Thymus (tissue), 11 donors: ENCODE measurements around the gene PODXL. TPM values are rescaled to one million over a fixed set of nuclear protein-coding genes. Genes with fewer than 3 reads are reported as not detected.

Source experiments
- DNase-seq, 9 donors: peaks; one replicate each; pipeline ENCODE4 v3.0.0-alpha.2; 2013; ENCODE audit warnings: low spot score in 9 of 9, low read depth in 6 of 9, missing footprints in 1 of 9
- H3K27ac ChIP-seq, 2 donors: one replicate each; pipeline ENCODE4 v1.5.1; 2013; ENCODE audit warnings: control low read depth in 1 of 2, low read depth in 1 of 2, low read length in 1 of 2, mild to moderate bottlenecking in 1 of 2, moderate library complexity in 1 of 2
- H3K27me3 ChIP-seq, 2 donors: one replicate each; pipeline ENCODE4 v1.5.1; 2013; ENCODE audit warnings: low read length in 1 of 2; ENCODE audit not compliant: control insufficient read depth in 2 of 2, insufficient read depth in 1 of 2
- H3K36me3 ChIP-seq, 2 donors: one replicate each; pipeline ENCODE4 v1.5.1; 2013; ENCODE audit warnings: low read length in 1 of 2, mild to moderate bottlenecking in 1 of 2, moderate library complexity in 1 of 2; ENCODE audit not compliant: control insufficient read depth in 2 of 2, insufficient read depth in 2 of 2
- H3K4me1 ChIP-seq, 2 donors: one replicate each; pipeline ENCODE4 v1.5.1; 2013; ENCODE audit warnings: low read length in 2 of 2; ENCODE audit not compliant: control insufficient read depth in 2 of 2, insufficient read depth in 2 of 2
- H3K4me3 ChIP-seq, 2 donors: one replicate each; pipeline ENCODE4 v1.5.1; 2013; ENCODE audit warnings: low read length in 2 of 2, control low read depth in 1 of 2, mild to moderate bottlenecking in 1 of 2
- H3K9me3 ChIP-seq, 2 donors: one replicate each; pipeline ENCODE4 v1.5.1; 2013; ENCODE audit warnings: low read length in 1 of 2, mild to moderate bottlenecking in 1 of 2; ENCODE audit not compliant: control insufficient read depth in 2 of 2, insufficient read depth in 1 of 2
- WGBS: extraction: QIAGEN DNeasy Blood & Tissue Kit; methylation state at CpG from one replicate; pipeline ENCODE4 v1.1.7; 2013; 5-methylcytosine and 5-hydroxymethylcytosine counted together
- polyA plus RNA-seq: library from polyadenylated mRNA; stranded (reverse); fragments of 200-250 nt; gene quantifications from one replicate; pipeline ENCODE4 v1.2.3, GENCODE V29; 2013
- total RNA-seq: library from RNA; stranded (reverse); fragments of 120-200 nt; gene quantifications from one replicate; pipeline ENCODE4 v1.2.4, GENCODE V29; 2013
- donor health status: healthy.

Gene PODXL
- total and polyA plus RNA-seq, 2 donors, result 3.4 to 4.1 TPM

DNA sequence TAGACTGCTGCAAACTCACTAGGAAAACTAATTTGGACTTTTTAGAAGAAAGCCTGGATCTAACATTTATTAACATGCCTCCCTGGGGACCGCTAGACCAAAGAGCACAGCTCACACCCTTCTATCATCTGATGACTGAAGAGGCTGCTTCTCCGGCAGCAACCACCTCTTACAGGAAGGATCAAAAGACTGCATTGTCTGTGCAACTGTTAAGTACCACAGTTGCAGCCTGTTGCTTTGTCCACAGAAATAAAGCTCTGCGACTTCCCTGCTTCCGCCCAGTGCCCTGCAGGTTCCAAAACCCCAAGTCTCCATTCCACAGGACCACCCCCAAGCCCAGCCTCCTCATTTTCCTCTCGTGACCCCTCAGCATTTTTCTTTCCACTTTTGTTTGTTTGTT is 14.0 kb upstream of the PODXL start:
- no peaks in the 10 kb centered on the region for H3K36me3 ChIP-seq
- H3K4me3 ChIP-seq, result no peak overlapping the region
- no peaks in the 10 kb centered on the region for H3K4me1 ChIP-seq
- H3K27ac ChIP-seq, result no peak overlapping the region
- H3K27me3 ChIP-seq, result no peaks in the 10 kb centered on the region
- WGBS, result 92% methylated on average over 5 of the region's 5 CpGs
- H3K9me3 ChIP-seq, result no peaks in the 10 kb centered on the region
- no peak for DNase-seq

DNA sequence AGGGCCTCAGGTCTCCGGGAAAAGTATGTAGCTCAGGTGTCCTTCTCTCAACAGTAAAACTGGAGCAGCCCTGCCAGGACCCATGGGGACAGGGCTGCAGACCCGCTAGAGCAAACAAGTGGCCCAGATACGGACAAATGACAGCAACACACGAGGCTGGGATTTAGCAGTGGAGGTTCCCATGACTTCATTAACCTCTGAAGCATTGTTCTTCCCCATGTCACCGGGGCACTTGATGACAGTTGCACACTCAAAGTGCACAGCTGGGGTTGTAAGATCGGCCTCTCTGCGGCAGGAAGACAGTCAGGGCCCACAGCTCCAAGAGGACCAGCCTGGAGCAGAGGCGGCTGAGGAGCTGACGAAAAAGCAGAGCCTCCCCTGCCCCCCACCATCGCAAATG is 12.5 kb upstream of the PODXL start:
- Histone ChIP-seq H3K36me3 (no peaks in the 10 kb centered on the region), H3K27me3 (no peaks in the 10 kb centered on the region), H3K4me1 (no peaks in the 10 kb centered on the region), H3K4me3 (no peak overlapping the region), H3K9me3 (no peaks in the 10 kb centered on the region), H3K27ac (no peak overlapping the region)
- DNase-seq, result no peak
- 76% methylated on average over 10 of the region's 10 CpGs for WGBS

- DNase-seq, result no peak
Measured at GRCh38 chr7:131568510-131568909, 12.1 kb upstream of the PODXL start.

GRCh38 chr7:131564640-131565039 is 8.2 kb upstream of the PODXL start:
- Histone ChIP-seq H3K27me3 (peaks cover 0 to 15% of the 10 kb centered on the region in 2 donors), H3K9me3 (no peaks in the 10 kb centered on the region), H3K4me3 (no peak overlapping the region), H3K27ac (no peak overlapping the region), H3K36me3 (no peaks in the 10 kb centered on the region), H3K4me1 (no peaks in the 10 kb centered on the region)
- DNase-seq, result no peak
- 65% methylated on average over 5 of the region's 5 CpGs for WGBS

More at GRCh38 chr7:131568510-131568909, 12.1 kb upstream of the PODXL start:
- Histone ChIP-seq H3K27me3 (no peaks in the 10 kb centered on the region), H3K27ac (no peak overlapping the region), H3K9me3 (no peaks in the 10 kb centered on the region), H3K4me3 (no peak overlapping the region), H3K4me1 (no peaks in the 10 kb centered on the region), H3K36me3 (no peaks in the 10 kb centered on the region)
- WGBS, result 85% methylated on average over 6 of the region's 6 CpGs

DNA sequence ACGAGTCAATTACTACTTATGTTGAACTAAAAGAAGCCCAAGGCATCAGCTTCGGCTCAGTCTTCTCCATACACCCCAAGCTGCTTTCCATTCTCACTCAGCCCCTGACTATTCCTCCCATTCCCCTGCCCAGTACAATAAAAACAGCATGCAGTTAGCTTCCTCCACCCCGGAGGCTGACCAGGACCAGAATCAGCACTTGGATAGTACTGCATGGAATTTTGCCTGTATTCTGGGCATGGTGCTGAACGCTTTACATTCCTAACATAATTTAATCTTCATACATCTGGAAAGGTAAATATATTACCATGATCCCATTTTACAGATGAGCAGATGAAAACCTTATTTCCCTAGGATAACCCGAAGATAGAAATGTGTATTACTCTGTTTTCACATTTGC is 7.5 kb upstream of the PODXL start:
- no peak for DNase-seq
- no peaks in the 10 kb centered on the region for H3K4me1 ChIP-seq
- H3K4me3 ChIP-seq, result no peak overlapping the region
- no peak overlapping the region for H3K27ac ChIP-seq
- 94% methylated on average over 5 of the region's 5 CpGs for WGBS
- no peaks in the 10 kb centered on the region for H3K9me3 ChIP-seq
- peaks cover under 1 to 23% of the 10 kb centered on the region in 2 donors for H3K27me3 ChIP-seq
- H3K36me3 ChIP-seq, result no peaks in the 10 kb centered on the region

GRCh38 chr7:131562941-131563340 is 6.5 kb upstream of the PODXL start:
- H3K4me3 ChIP-seq, result no peak overlapping the region
- DNase-seq, result no peak
- WGBS, result 96% methylated on average over 2 of the region's 2 CpGs
- H3K27ac ChIP-seq, result no peak overlapping the region
- H3K4me1 ChIP-seq, result peaks cover 0 to 1% of the 10 kb centered on the region in 2 donors
- peaks cover 6 to 31% of the 10 kb centered on the region in 2 donors for H3K27me3 ChIP-seq
- no peaks in the 10 kb centered on the region for H3K9me3 ChIP-seq
- H3K36me3 ChIP-seq, result no peaks in the 10 kb centered on the region

DNA sequence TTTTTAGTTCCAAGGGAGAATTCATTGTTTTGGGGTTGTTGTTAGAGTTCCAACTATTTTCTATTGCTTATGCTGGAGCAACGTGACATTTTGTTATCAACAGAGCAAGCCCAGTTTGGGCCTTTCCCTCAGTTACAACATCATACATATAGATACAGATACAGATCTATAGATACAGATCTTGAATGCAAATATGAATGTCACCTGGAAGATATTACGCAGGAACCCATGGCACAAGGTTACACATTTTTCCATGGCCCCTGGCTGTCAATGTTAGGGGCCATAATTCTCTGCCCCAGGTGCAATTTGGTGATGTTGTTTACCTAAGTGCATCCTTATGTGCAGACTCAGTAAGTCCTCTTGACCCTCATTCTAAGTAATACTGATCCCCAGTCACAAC is 3.6 kb upstream of the PODXL start:
- Histone ChIP-seq H3K36me3 (no peaks in the 10 kb centered on the region), H3K4me1 (peaks cover 0 to 16% of the 10 kb centered on the region in 2 donors), H3K27ac (no peak overlapping the region), H3K4me3 (no peak overlapping the region), H3K27me3 (peaks cover 35 to 57% of the 10 kb centered on the region in 2 donors), H3K9me3 (no peaks in the 10 kb centered on the region)
- 97% methylated on average over 2 of the region's 2 CpGs for WGBS
- DNase-seq, result no peak

DNA sequence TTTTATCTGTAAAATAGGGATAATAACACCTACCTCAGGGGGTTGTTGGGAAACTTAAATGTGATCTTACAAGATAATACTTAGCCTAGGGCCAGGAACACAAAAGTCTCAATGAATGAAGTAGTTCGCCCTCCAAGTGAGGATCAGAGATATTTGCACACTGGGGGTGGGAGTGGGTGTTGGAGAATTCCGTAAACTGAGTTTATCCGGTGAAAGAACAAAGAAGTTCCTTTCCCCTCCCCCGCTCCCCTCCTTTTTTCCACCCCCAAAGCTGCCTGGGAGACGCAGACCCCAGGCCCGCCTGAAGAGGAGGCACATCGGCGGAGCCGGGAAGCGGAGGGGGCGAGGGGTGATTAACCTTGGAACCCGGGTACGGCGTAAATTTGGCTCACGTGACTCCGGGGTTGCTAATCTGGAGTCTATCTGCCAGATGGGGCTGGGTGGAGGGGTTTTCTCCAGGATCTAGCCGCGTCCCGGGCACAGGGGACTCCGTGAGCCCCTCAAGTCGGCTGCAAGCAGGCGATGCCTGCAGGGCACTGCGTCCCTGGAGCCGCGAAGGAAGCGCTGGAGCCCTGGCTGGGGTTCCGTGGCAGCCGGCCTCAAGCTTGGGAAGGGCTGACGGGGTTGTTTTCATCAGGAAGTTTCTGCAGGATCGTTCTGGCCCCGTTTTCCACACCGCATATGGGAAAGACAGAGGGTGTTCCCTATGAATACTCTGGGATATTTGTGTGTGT is 1.4 kb upstream of the PODXL start:
- no peak for DNase-seq
- no peaks in the 10 kb centered on the region for H3K36me3 ChIP-seq
- 11% methylated on average over 32 of the region's 32 CpGs for WGBS
- H3K4me3 ChIP-seq, result no peak overlapping the region
- H3K9me3 ChIP-seq, result no peaks in the 10 kb centered on the region
- no peak overlapping the region for H3K27ac ChIP-seq
- peaks cover 45 to 80% of the 10 kb centered on the region in 2 donors for H3K27me3 ChIP-seq
- peaks cover 0 to 16% of the 10 kb centered on the region in 2 donors for H3K4me1 ChIP-seq

DNA sequence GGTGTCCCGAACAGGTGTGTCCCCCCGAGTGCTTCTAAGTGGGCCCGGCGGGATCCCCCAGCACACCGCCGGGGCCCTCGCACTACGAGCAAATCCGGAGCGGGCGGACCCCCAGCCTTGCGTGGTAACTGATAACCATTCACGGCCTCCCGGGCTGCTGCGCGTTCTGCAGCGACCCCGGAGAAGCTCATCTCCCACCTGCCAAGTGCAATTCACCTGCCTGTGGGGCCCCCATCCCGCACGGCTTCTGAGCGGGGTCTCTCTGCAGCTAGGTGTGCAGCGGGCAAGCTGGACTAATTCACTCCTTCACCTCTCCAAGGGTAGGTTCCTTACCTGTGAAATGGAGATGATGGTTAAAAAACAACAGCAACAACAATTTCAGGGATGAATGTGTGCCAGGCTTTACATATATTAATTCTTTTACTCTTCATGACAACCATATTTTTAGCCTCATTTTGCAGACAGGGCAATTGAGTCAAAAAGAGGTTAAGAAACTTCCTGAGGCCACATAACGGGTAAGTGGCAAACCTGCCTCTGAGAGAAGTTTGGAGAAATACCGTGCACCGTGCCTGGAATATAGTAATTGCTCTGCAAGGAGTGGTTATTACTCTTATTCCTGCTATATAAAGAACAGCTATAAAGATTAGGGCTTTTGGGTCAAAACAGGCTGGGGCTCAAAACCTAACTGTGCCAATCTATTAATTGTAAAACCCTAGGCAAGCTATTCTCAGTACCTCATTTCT is 652 bp upstream of the PODXL start:
- no peak overlapping the region for H3K27ac ChIP-seq
- peaks cover 45 to 87% of the 10 kb centered on the region in 2 donors for H3K27me3 ChIP-seq
- 3% methylated on average over 25 of the region's 25 CpGs for WGBS

More for the DNA sequence above, 652 bp upstream of the PODXL start:
- Histone ChIP-seq H3K9me3 (no peaks in the 10 kb centered on the region), H3K4me1 (peaks cover 0 to 16% of the 10 kb centered on the region in 2 donors), H3K4me3 (peak overlapping the region in 1 of 2 donors; percentile 52), H3K36me3 (no peaks in the 10 kb centered on the region)
- DNase-seq, result no peak
